Natural killer cell (primary cell): ENCODE measurements around the gene FA2H. TPM values are rescaled to one million over a fixed set of nuclear protein-coding genes. Genes with fewer than 3 reads are reported as not detected.

Source experiments
- ATAC-seq, 3 donors: fragments of 150-1000 bp in 2 of 3; fragments of 200-7000 bp in 1 of 3; cut with Tn5 transposase; 1 replicate in 1 of 3; 2 replicates in 2 of 3; pipeline ENCODE4 v1.10.0; 2021; ENCODE audit warnings: mild to moderate bottlenecking in 2 of 3, moderate library complexity in 2 of 3
- DNase-seq, 2 donors: peaks; one replicate each; pipeline versions ENCODE4 v3.0.0 to v3.0.0-alpha.2; 2013 to 2021; ENCODE audit warnings: mixed read lengths in 1 of 2
- H3K27ac ChIP-seq: one replicate; pipeline ENCODE4 v1.5.1; 2013; ENCODE audit warnings: mild to moderate bottlenecking, low read length
- H3K27me3 ChIP-seq: one replicate; pipeline ENCODE4 v1.6.1; 2013; ENCODE audit warnings: low read length; ENCODE audit not compliant: control insufficient read depth, insufficient read depth
- H3K36me3 ChIP-seq: one replicate; pipeline ENCODE4 v1.6.1; 2013; ENCODE audit warnings: low read length; ENCODE audit not compliant: control insufficient read depth, insufficient read depth
- H3K4me1 ChIP-seq: one replicate; pipeline ENCODE4 v1.6.1; 2013; ENCODE audit warnings: low read length; ENCODE audit not compliant: control insufficient read depth, insufficient read depth
- H3K4me3 ChIP-seq: one replicate; pipeline ENCODE4 v1.5.1; 2013; ENCODE audit warnings: low read length
- H3K9me3 ChIP-seq: one replicate; pipeline ENCODE4 v1.6.1; 2013; ENCODE audit warnings: low read length; ENCODE audit not compliant: control insufficient read depth, insufficient read depth
- H3K27ac Mint-ChIP-seq, 2 donors: one replicate each; pipeline ENCODE4 v1.8.0; 2022; ENCODE audit warnings: mild to moderate bottlenecking in 2 of 2, mixed read lengths in 2 of 2, moderate library complexity in 1 of 2
- H3K27me3 Mint-ChIP-seq, 2 donors: one replicate each; pipeline ENCODE4 v1.8.0; 2022; ENCODE audit warnings: low read depth in 2 of 2, mixed read lengths in 2 of 2
- H3K36me3 Mint-ChIP-seq: one replicate; pipeline ENCODE4 v1.8.0; 2022; ENCODE audit warnings: mixed read lengths
- H3K4me1 Mint-ChIP-seq, 2 donors: one replicate each; pipeline ENCODE4 v1.8.0; 2022; ENCODE audit warnings: mixed read lengths in 2 of 2
- H3K4me3 Mint-ChIP-seq: one replicate; pipeline ENCODE4 v1.8.0; 2022; ENCODE audit warnings: mild to moderate bottlenecking, moderate library complexity, mixed read lengths
- H3K9me3 Mint-ChIP-seq, 2 donors: one replicate each; pipeline ENCODE4 v1.8.0; 2022; ENCODE audit warnings: mixed read lengths in 2 of 2
- CTCF ChIP-seq: fragments of 200-600 bp; IDR thresholded peaks from one replicate; pipeline ENCODE4 v1.8.0; 2022; ENCODE audit warnings: antibody characterized with exemption
- WGBS: methylation state at CpG from one replicate; pipeline ENCODE4 v1.1.7; 2013; ENCODE audit warnings: missing lambda C conversion rate; ENCODE audit not compliant: insufficient coverage; 5-methylcytosine and 5-hydroxymethylcytosine counted together
- intact Hi-C: fragments of 100-400 bp; cut with micrococcal nuclease; formaldehyde crosslinking; loops from one replicate; pipeline ENCODE4 v1.14.2; 2022
- total RNA-seq, 4 donors: library from RNA; stranded (reverse); fragments of 120-200 nt in 1 of 4; gene quantifications; one replicate each; pipeline versions ENCODE4 v1.2.3 to v1.2.4, GENCODE V29; 2013 to 2022

FA2H gene
- total RNA-seq, 3 donors from 2014 or later (not counting 1 experiment from before 2014, with no cell fraction given) = 0.14 to 0.93 TPM; not detected in 1

DNA sequence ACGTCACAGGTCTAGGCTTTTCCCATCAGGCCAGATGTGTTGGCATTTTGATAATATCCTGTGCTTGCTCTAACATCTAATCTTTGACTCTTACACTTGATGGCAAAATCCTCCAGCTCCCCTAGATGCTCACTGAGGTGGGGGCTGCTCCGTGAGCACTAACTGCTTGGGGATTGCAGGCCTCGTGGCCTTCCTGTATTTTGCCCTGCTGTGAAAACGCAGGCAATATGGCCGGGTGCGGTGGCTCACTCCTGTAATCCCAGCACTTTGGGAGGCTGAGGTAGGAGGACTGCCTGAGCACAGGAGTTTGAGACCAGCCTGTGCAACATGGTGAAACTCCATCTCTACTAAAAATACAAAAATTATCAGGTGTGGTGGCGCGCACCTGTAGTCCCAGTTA is 64.2 kb downstream of the FA2H start:
- ATAC-seq (no peak), DNase-seq (no peak)
- Mint-ChIP-seq H3K27ac (no peak overlapping the region), H3K4me3 (no peak overlapping the region), H3K27me3 (no peaks in the 10 kb centered on the region), H3K9me3 (no peaks in the 10 kb centered on the region), H3K36me3 (no peaks in the 10 kb centered on the region), H3K4me1 (peaks cover 5 to 6% of the 10 kb centered on the region in 2 donors)
- H3K4me1 ChIP-seq = no peaks in the 10 kb centered on the region
- H3K27ac ChIP-seq = no peak overlapping the region
- H3K9me3 ChIP-seq = no peaks in the 10 kb centered on the region
- WGBS = 97% methylated on average over 8 of the region's 8 CpGs
- intact Hi-C loops = no loop called here
- no peak for TF ChIP-seq CTCF
- no peak overlapping the region for H3K4me3 ChIP-seq
- no peaks in the 10 kb centered on the region for H3K27me3 ChIP-seq
- no peaks in the 10 kb centered on the region for H3K36me3 ChIP-seq

DNA sequence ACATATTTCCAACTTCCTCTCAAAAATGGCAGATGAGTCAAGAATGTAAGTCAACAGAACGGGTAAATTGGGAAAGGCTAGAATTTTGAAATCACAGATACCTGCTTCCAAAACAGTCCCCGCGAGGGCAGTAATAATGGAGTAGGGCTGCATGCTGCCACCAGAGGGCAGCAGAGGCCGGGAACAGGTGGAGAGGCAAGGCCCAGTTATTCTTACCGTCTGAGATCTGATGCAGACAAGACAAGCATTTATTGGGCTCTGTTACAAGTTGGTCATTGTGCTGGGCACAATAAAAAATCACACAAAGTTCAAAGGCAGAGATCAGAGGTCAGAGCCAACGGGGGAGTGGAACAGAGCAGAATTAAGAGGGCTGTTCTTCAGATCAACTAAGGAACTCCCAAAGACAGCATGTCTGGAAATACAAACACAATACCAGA is 65.2 kb downstream of the FA2H start:
- Histone ChIP-seq H3K36me3 (no peaks in the 10 kb centered on the region), H3K4me3 (no peak overlapping the region), H3K27me3 (no peaks in the 10 kb centered on the region), H3K4me1 (no peaks in the 10 kb centered on the region), H3K9me3 (no peaks in the 10 kb centered on the region), H3K27ac (no peak overlapping the region)
- H3K4me1 Mint-ChIP-seq = peaks cover 5 to 6% of the 10 kb centered on the region in 2 donors
- H3K4me3 Mint-ChIP-seq = no peak overlapping the region
- ATAC-seq (peak; percentile 95 to 100 (median 100)), DNase-seq (peak; percentile 75 to 92)
- 2% methylated on average over 6 of the region's 6 CpGs for WGBS
- no peaks in the 10 kb centered on the region for H3K36me3 Mint-ChIP-seq
- intact Hi-C loops = loop anchor here (1.0 to 10.0 kb wide), 3 partner anchors 153 to 402 kb away; partner anchors contain the start of gene WDR59
- peak overlapping the region; percentile 1 to 20 for H3K27ac Mint-ChIP-seq
- TF ChIP-seq CTCF = peak; percentile 98
- H3K9me3 Mint-ChIP-seq = no peaks in the 10 kb centered on the region
- no peaks in the 10 kb centered on the region for H3K27me3 Mint-ChIP-seq

GRCh38 chr16:74700438-74701225 is 74.0 kb downstream of the FA2H start, which contains the start of gene MLKL:
MLKL (minus strand) TSS chr16:74700862; CDS start chr16:74695757, 5,105 bp downstream.
- Mint-ChIP-seq H3K4me1 (peaks cover 56 to 57% of the 10 kb centered on the region in 2 donors), H3K36me3 (no peaks in the 10 kb centered on the region), H3K27me3 (no peaks in the 10 kb centered on the region), H3K4me3 (peak within 1 kb of the TSS; percentile 100), H3K27ac (peak within 1 kb of the TSS; percentile 98 to 99), H3K9me3 (no peaks in the 10 kb centered on the region)
- no peaks in the 10 kb centered on the region for H3K9me3 ChIP-seq
- peak within 1 kb of the TSS; percentile 81 for H3K27ac ChIP-seq
- no peaks in the 10 kb centered on the region for H3K27me3 ChIP-seq
- under 1% methylated on average over 34 of the region's 35 CpGs for WGBS
- no peak for TF ChIP-seq CTCF
- peaks cover 25% of the 10 kb centered on the region for H3K4me1 ChIP-seq
- DNase-seq (peak; percentile 73 to 77), ATAC-seq (peak; percentile 82 to 90 (median 83))
- H3K4me3 ChIP-seq = peak within 1 kb of the TSS; percentile 94
- H3K36me3 ChIP-seq = no peaks in the 10 kb centered on the region
- intact Hi-C loops = loop anchor here (2.0 to 10.0 kb wide), 2 partner anchors 34 to 284 kb away; partner anchors contain the start of genes RFWD3 and WDR59
